SK-N-SH treated with all-trans-retinoic acid at 6 μM for 48 hours (cell line): Measurements from ENCODE around the gene RNF25.

Experiments
- ATAC-seq: fragments of 200-7000 bp; cut with Tn5 transposase; 3 replicates; pipeline ENCODE4 v1.9.1; 2020; ENCODE audit warnings: mild to moderate bottlenecking, moderate library complexity
- BACH2 ChIP-seq: fragments of 250-450 bp; sonication (Bioruptor Pico); IDR thresholded peaks from 2 replicates; pipeline ENCODE4 v1.9.0; 2021; ENCODE audit warnings: mild to moderate bottlenecking, borderline replicate concordance
- GLIS3 ChIP-seq: fragments of 250-450 bp; sonication (Bioruptor Pico); IDR thresholded peaks from 2 replicates; pipeline ENCODE4 v1.5.0; 2020; ENCODE audit warnings: mild to moderate bottlenecking, moderate library complexity
- ISL1 ChIP-seq: fragments of 250-450 bp; sonication (Bioruptor Pico); IDR thresholded peaks from 2 replicates; pipeline ENCODE4 v2.1.2; 2022; ENCODE audit warnings: mild to moderate bottlenecking, moderate library complexity
- OSR1 ChIP-seq: fragments of 250-450 bp; sonication (Bioruptor Pico); IDR thresholded peaks from 2 replicates; pipeline ENCODE4 v1.8.0; 2022; ENCODE audit warnings: moderate library complexity, mild to moderate bottlenecking, inconsistent platforms
- PPARA ChIP-seq: fragments of 250-450 bp; sonication (Bioruptor Pico); IDR thresholded peaks from 2 replicates; pipeline ENCODE4 v1.5.0; 2020; ENCODE audit warnings: mild to moderate bottlenecking, borderline replicate concordance
- RARB ChIP-seq: fragments of 250-450 bp; sonication (Bioruptor Pico); IDR thresholded peaks from 2 replicates; pipeline ENCODE4 v1.8.0; 2021; ENCODE audit warnings: mild to moderate bottlenecking, moderate library complexity
- SNAI2 ChIP-seq: fragments of 250-450 bp; sonication (Bioruptor Pico); IDR thresholded peaks from 2 replicates; pipeline ENCODE4 v1.5.0; 2020; ENCODE audit warnings: mild to moderate bottlenecking, moderate library complexity
- TCF4 ChIP-seq: fragments of 250-450 bp; sonication (Bioruptor Pico); IDR thresholded peaks from 2 replicates; pipeline ENCODE4 v1.8.0; 2021; ENCODE audit warnings: mild to moderate bottlenecking, moderate library complexity, borderline replicate concordance
- ZC3H10 ChIP-seq: fragments of 250-450 bp; sonication (Bioruptor Pico); IDR thresholded peaks from 2 replicates; pipeline ENCODE4 v1.5.1; 2021; ENCODE audit warnings: mild to moderate bottlenecking, moderate library complexity
- ZFP3 ChIP-seq: fragments of 250-450 bp; sonication (Bioruptor Pico); IDR thresholded peaks from 2 replicates; pipeline ENCODE4 v1.5.0; 2020; ENCODE audit warnings: mild to moderate bottlenecking, moderate library complexity
- ZNF565 ChIP-seq: fragments of 450-650 bp; formaldehyde crosslinking; conservative IDR thresholded peaks from 2 replicates; pipeline ENCODE4 v1.5.0; 2020; ENCODE audit warnings: low read depth, mild to moderate bottlenecking, moderate library complexity
- ZNF8 ChIP-seq: fragments of 450-650 bp; formaldehyde crosslinking; IDR thresholded peaks from 2 replicates; pipeline ENCODE4 v1.5.0; 2020; ENCODE audit warnings: mild to moderate bottlenecking, moderate library complexity
- TF ChIP-seq, protein P1 (sequence below): fragments of 250-450 bp; sonication (Bioruptor Pico); IDR thresholded peaks from 2 replicates; pipeline ENCODE4 v1.5.1; 2021; ENCODE audit warnings: mild to moderate bottlenecking, moderate library complexity
- TF ChIP-seq, protein P2 (sequence below): fragments of 250-450 bp; sonication (Bioruptor Pico); IDR thresholded peaks from 2 replicates; pipeline ENCODE4 v1.8.0; 2021; ENCODE audit warnings: low read depth, mild to moderate bottlenecking, moderate library complexity, borderline replicate concordance
- TF ChIP-seq, protein P3 (sequence below): fragments of 250-450 bp; sonication (Bioruptor Pico); IDR thresholded peaks from 2 replicates; pipeline ENCODE4 v1.5.0; 2020; ENCODE audit warnings: mild to moderate bottlenecking, moderate library complexity
- TF ChIP-seq, protein P4 (sequence below): fragments of 250-450 bp; sonication (Bioruptor Pico); IDR thresholded peaks from 2 replicates; pipeline ENCODE4 v1.8.0; 2020; ENCODE audit warnings: mild to moderate bottlenecking, moderate library complexity, borderline replicate concordance
- TF ChIP-seq, protein P5 (sequence below): fragments of 250-450 bp; sonication (Bioruptor Pico); IDR thresholded peaks from 2 replicates; pipeline ENCODE4 v1.5.1; 2020; ENCODE audit warnings: low read depth, mild to moderate bottlenecking, moderate library complexity

Gene RNF25

DNA sequence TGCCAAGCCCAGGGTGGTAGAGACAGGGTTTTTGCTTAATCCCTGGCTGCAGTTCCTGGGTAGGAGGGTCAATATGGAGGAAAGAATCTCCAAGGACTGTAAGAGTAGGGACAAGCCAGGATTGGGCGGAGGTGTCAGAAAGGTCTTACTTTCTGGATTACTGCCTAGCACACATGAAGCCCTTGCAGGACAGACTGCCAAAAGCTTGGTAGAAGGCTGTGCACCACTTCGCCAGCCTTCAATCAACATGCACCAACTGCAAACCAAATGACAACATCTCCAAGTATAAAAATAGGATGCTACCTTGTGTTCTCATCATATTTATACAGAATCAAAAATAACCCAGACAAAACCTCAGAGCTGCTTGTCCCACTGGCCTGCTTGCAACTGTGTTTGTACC lies 16.1 kb downstream of the RNF25 start:
- TF ChIP-seq, protein P1, sequence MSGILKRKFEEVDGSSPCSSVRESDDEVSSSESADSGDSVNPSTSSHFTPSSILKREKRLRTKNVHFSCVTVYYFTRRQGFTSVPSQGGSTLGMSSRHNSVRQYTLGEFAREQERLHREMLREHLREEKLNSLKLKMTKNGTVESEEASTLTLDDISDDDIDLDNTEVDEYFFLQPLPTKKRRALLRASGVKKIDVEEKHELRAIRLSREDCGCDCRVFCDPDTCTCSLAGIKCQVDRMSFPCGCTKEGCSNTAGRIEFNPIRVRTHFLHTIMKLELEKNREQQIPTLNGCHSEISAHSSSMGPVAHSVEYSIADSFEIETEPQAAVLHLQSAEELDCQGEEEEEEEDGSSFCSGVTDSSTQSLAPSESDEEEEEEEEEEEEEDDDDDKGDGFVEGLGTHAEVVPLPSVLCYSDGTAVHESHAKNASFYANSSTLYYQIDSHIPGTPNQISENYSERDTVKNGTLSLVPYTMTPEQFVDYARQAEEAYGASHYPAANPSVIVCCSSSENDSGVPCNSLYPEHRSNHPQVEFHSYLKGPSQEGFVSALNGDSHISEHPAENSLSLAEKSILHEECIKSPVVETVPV (CRISPR knock-in tag), result no peak
- no peak for TF ChIP-seq ZNF8 (CRISPR knock-in tag)
- TF ChIP-seq RARB (CRISPR knock-in tag), result no peak
- no peak for TF ChIP-seq ISL1 (CRISPR knock-in tag)
- TF ChIP-seq PPARA, result no peak
- TF ChIP-seq, protein P2, sequence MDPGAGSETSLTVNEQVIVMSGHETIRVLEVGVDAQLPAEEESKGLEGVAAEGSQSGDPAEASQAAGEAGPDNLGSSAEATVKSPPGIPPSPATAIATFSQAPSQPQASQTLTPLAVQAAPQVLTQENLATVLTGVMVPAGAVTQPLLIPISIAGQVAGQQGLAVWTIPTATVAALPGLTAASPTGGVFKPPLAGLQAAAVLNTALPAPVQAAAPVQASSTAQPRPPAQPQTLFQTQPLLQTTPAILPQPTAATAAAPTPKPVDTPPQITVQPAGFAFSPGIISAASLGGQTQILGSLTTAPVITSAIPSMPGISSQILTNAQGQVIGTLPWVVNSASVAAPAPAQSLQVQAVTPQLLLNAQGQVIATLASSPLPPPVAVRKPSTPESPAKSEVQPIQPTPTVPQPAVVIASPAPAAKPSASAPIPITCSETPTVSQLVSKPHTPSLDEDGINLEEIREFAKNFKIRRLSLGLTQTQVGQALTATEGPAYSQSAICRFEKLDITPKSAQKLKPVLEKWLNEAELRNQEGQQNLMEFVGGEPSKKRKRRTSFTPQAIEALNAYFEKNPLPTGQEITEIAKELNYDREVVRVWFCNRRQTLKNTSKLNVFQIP (CRISPR knock-in tag), result no peak
- ATAC-seq, result no peak

DNA sequence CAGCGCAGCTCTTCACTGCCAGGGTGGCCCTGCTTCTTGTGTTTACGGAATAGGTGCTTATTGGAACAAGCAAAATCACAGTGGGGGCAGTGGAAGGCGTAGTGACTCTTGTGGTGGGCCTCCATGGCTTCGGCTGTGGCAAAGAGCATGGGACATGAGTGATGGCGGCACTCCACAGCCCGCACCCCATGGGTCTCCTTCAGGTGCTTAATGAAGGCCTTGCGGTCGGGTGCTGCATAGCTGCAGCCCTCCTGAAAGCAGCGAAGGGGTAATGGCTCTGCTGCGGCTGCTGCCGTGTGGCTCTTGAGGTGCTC lies 23.1 kb downstream of the RNF25 start:
- TF ChIP-seq ZFP3 (no peak), GLIS3 (CRISPR knock-in tag) (no peak), ISL1 (CRISPR knock-in tag) (no peak), RARB (CRISPR knock-in tag) (no peak), SNAI2 (CRISPR knock-in tag) (no peak), OSR1 (CRISPR knock-in tag) (no peak), ZNF8 (CRISPR knock-in tag) (no peak), ZNF565 (CRISPR knock-in tag) (no peak), TCF4 (CRISPR knock-in tag) (no peak)
- TF ChIP-seq, protein P2 (CRISPR knock-in tag), result no peak
- TF ChIP-seq, protein P3, sequence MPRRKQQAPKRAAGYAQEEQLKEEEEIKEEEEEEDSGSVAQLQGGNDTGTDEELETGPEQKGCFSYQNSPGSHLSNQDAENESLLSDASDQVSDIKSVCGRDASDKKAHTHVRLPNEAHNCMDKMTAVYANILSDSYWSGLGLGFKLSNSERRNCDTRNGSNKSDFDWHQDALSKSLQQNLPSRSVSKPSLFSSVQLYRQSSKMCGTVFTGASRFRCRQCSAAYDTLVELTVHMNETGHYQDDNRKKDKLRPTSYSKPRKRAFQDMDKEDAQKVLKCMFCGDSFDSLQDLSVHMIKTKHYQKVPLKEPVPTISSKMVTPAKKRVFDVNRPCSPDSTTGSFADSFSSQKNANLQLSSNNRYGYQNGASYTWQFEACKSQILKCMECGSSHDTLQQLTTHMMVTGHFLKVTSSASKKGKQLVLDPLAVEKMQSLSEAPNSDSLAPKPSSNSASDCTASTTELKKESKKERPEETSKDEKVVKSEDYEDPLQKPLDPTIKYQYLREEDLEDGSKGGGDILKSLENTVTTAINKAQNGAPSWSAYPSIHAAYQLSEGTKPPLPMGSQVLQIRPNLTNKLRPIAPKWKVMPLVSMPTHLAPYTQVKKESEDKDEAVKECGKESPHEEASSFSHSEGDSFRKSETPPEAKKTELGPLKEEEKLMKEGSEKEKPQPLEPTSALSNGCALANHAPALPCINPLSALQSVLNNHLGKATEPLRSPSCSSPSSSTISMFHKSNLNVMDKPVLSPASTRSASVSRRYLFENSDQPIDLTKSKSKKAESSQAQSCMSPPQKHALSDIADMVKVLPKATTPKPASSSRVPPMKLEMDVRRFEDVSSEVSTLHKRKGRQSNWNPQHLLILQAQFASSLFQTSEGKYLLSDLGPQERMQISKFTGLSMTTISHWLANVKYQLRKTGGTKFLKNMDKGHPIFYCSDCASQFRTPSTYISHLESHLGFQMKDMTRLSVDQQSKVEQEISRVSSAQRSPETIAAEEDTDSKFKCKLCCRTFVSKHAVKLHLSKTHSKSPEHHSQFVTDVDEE (CRISPR knock-in tag), result no peak
- TF ChIP-seq, protein P4, sequence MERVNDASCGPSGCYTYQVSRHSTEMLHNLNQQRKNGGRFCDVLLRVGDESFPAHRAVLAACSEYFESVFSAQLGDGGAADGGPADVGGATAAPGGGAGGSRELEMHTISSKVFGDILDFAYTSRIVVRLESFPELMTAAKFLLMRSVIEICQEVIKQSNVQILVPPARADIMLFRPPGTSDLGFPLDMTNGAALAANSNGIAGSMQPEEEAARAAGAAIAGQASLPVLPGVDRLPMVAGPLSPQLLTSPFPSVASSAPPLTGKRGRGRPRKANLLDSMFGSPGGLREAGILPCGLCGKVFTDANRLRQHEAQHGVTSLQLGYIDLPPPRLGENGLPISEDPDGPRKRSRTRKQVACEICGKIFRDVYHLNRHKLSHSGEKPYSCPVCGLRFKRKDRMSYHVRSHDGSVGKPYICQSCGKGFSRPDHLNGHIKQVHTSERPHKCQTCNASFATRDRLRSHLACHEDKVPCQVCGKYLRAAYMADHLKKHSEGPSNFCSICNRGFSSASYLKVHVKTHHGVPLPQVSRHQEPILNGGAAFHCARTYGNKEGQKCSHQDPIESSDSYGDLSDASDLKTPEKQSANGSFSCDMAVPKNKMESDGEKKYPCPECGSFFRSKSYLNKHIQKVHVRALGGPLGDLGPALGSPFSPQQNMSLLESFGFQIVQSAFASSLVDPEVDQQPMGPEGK, result no peak
- TF ChIP-seq, protein P5, sequence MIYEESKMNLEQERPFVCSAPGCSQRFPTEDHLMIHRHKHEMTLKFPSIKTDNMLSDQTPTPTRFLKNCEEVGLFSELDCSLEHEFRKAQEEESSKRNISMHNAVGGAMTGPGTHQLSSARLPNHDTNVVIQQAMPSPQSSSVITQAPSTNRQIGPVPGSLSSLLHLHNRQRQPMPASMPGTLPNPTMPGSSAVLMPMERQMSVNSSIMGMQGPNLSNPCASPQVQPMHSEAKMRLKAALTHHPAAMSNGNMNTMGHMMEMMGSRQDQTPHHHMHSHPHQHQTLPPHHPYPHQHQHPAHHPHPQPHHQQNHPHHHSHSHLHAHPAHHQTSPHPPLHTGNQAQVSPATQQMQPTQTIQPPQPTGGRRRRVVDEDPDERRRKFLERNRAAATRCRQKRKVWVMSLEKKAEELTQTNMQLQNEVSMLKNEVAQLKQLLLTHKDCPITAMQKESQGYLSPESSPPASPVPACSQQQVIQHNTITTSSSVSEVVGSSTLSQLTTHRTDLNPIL (CRISPR knock-in tag), result no peak
- peak; percentile 37 for ATAC-seq

DNA sequence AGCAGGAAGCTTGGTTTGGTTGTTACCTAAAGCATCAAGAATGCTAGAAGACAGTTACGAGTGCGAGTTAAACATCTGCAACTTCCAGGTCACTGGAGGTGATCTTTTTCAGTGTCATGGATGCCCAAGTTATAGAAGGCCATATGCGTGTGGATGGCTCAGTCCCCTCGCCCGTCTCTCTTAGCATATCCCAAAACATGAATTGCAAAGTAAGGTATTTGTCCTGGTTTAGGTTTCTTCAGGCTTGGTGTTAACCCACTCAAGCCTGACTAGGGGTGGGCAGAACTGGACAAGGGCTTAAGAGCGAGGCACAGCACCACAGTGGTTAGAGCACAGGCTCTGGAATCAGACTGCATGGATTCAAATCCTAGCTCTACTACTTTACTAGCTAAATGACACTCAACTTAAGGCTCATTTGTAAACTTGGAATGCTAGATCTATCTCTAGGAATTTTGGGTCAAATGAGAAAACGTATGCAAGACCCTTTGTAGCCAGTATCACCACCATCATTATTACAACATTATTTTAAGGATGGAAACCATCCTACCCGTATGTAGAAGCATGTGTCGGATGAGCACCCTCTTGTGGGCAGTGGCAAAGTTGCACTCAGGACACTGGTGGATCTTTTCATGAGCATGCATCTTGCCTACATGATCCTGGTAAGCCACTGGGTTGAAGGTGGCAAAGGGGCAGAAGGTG lies 23.6 kb downstream of the RNF25 start:
- TF ChIP-seq TCF4 (CRISPR knock-in tag) (no peak), ZC3H10 (CRISPR knock-in tag) (no peak), BACH2 (no peak)
- TF ChIP-seq, protein P5 (CRISPR knock-in tag), result no peak
- ATAC-seq, result peak; percentile 92
